Measurements from ENCODE around the gene ERCC4.

ERCC4 gene

DNA sequence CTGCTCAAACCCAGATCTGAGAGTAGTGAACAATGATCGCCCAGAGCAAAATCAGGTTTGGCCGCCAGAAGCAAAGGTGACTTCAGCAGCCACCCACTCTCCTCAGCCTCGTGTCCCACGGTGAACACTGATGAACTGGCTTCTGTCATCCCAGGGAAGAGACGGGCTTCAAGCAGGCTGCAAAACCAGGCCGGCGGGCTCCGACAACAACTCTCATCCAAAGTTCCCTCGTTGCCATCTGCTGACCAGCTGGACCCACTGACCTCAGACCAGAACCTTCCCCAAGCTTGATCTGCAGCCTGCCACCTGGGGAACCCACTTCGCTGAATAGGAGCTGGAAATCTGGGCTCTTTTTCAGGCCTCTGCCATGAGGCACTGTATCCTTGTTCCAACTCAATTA, 81.6 kb downstream of the ERCC4 start:
- CTCF ChIA-PET = no interaction called here
- no peak for TF ChIP-seq LEF1 (IDR thresholded peaks at IDR 0.05; ENCODE audit: borderline replicate concordance)
- no peak for TF ChIP-seq SP1 (IDR thresholded peaks at IDR 0.05)
- TF ChIP-seq FOXM1 (IDR thresholded peaks at IDR 0.05; ENCODE audit: borderline replicate concordance) = no peak
- no peak for TF ChIP-seq FOXK2 (IDR thresholded peaks at IDR 0.05)
- TF ChIP-seq ZNF384 (IDR thresholded peaks at IDR 0.05) = no peak
- TF ChIP-seq CTBP1 (IDR thresholded peaks at IDR 0.05; ENCODE audit: borderline replicate concordance) = no peak
- no peak for TF ChIP-seq BHLHE40 (IDR thresholded peaks at IDR 0.05; ENCODE audit: borderline replicate concordance)
- no peak for TF ChIP-seq ARNT (IDR thresholded peaks at IDR 0.05)
- no peak for TF ChIP-seq TARDBP (IDR thresholded peaks at IDR 0.05)
- no peak for TF ChIP-seq SUZ12 (IDR thresholded peaks at IDR 0.05)
- TF ChIP-seq L3MBTL2 (conservative IDR thresholded peaks at IDR 0.05) = no peak
- no peak for TF ChIP-seq HDGF (IDR thresholded peaks at IDR 0.05; ENCODE audit: borderline replicate concordance)
- no peak for TF ChIP-seq ELF4 (IDR thresholded peaks at IDR 0.05)
- DNase-seq (ENCODE audit: extremely low spot score) = no peak
- POLR2A ChIA-PET = no interaction called here

Measured in HEK293T (cell line).